Hippocampal formation (tissue), 2 donors: ENCODE data around the gene ANKH.
"Not testable (repeated sequence)": the region's sequence is repeated elsewhere in the genome, so short reads cannot be mapped to it uniquely, and the experiment has no call there.

Source experiments
- DNase-seq, 2 donors: peaks; one replicate each; lab custom pipeline; 2025; lab: John Stamatoyannopoulos, UW

ANKH gene

DNA sequence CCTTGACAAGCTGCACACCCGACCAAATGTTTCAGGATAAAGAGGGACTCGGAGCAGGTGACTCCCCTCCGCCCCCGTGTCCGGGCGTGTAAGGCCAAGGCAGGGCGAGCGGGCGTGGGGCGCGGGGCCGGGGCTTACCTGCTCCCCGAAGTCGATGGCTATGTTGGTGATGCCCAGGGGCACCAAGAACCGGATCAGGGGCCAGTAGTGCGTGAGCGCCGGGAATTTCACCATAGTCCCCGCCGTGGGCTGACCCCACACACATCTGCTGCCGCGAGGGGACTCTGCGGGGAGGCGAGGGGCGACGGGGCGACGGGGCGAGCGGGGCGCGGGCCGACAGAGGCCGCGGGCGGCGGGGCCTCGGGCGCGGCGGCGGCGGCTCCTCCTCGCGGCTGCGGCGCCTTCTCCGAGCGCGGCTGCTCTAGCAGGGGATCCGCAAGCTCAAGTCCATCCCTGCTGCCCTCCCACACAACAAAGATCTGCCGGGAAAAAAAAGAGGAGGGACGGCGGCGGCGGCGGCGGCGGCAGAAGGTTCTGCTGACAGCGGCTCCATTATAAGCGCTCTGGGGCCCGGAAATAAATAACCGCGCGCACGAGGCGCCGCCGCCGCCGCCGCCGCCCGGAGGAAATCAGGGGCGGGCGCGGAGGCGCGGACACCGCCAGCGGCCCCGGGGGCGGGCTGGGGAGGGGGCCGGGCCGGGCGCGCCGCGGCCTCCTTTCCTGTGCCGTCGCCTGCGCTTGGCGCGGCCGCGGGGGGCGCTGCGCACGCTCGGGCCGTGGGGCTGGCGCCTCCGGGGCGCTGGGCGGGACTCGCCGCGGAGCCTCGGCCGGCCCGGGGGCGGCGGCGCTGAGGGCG is at the start of gene ANKH:
Gene ANKH, minus strand, starts transcription at position 565 of the 856 bp plus-strand sequence. Its CDS starts 331 bp downstream, at position 234.
- peak; percentile 76 to 82 for DNase-seq

DNA sequence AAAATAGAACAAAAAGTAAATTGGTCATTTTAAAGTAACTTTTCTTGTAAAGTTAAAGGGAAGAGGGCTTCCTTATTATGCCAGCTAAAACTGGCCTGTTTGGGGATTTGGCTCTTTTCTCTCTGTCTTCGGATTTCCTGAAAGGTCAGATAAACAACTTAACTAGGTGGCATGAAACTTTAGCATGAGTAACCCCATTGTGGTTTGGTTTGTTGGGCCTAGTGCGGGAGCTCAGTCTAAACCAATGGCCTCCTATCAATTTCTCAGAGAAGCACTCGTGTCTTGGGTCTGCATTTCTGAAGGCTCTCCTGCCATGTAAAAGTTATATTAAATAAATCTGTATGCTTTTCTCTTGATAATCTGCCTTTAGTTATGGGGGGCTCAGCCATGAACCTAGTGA is 48.5 kb upstream of the ANKH start:
- no peak for DNase-seq

DNA sequence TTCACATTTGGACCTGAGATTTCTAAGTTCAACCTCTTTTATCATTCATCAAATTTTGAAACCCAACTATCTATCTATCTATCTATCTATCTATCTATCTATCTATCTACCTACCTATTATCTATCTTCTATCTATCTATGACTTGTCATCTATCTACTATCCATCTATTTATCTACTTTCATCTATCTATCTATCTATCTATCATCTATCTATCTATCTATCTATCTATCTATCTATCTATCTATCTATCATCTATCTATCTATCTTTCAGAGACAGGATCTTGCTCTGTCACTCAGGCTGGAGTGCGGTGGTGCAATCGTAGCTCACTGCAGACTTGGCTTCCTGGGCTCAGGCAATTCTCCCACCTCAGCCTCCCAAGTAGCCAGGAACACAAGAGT is 47.5 kb upstream of the ANKH start:
- DNase-seq, result not testable (repeated sequence)

- no peak for DNase-seq
Observed at GRCh38 chr5:14917719-14918118, 46.1 kb upstream of the ANKH start.

DNA sequence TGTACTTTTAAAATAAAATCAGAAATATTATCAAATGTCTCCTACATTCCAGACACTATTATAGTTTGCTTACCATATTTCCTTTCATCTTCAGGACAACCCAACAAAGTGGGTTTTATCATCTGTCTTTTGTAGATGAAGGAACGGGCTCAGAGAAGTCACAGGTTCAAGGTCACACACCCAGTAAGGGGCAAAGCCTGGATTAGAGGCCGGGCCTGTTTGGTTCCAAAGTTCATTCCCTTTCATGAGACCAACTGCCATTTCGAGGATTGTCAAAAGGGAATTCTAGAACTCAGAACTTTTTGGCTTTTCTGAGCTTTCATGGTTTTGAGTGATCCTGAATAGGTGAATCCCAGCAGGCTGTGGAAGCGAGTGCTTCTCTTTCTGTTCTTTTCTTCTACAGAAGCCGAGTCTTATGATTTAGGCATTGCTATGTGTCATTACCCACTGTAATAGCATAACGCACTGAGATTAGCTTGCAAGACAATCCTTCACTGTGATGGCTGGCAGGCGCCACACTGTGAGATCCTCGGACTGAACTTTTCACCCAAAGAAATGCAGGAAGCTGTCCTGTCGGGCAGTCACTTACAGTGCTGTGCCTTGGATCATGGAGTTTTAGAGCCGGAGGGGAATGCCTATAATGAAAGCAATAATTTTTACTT is 43.8 kb upstream of the ANKH start:
- DNase-seq, result no peak

- DNase-seq, result no peak
Observed at GRCh38 chr5:14914623-14915260, 43.2 kb upstream of the ANKH start.

GRCh38 chr5:14914193-14914592 is 42.6 kb upstream of the ANKH start:
- no peak for DNase-seq

DNA sequence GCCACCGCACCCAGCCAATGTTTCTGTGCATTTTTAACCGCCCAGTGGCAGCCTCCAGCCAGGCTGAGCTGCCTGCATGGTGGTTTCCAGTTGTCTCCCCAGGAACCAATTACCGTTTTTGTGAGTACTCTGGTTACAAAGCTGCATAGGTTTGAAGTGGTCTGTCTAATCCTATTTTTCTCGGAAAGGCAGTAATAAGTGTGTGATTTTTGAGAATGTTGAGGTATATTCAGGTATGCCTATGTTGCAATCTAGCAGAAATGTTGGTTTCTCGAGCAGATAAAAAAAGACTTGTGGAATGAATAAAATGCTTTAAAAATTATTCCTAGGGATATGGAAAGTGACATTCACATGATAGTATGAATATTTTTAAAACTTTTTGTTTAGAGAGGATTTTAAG is 41.5 kb upstream of the ANKH start:
- DNase-seq, result no peak

DNA sequence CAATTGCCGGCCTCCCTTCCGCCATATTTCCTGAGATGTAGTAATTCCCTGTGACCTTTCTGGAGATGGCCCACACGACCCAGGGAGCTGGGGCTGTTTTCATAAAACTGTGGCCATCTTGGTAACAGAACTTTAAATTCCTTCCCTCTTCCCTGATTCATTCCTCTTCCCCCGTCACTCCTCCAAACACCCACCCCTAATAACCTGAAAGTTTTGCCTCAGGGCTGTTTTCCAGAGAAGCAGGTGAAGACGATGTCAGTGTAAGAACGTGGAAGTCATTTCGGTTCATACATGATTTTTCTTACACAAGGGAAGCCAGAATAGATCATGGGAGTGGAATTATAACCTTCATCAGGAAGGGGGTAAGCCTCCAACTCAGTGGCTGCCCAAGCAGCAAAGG is 40.6 kb upstream of the ANKH start:
- DNase-seq, result no peak

GRCh38 chr5:14909369-14909768 is 37.8 kb upstream of the ANKH start:
- no peak for DNase-seq

- no peak for DNase-seq
Observed at GRCh38 chr5:14908172-14908571, 36.6 kb upstream of the ANKH start.

GRCh38 chr5:14906628-14907027 is 35.0 kb upstream of the ANKH start:
- DNase-seq, result no peak

DNA sequence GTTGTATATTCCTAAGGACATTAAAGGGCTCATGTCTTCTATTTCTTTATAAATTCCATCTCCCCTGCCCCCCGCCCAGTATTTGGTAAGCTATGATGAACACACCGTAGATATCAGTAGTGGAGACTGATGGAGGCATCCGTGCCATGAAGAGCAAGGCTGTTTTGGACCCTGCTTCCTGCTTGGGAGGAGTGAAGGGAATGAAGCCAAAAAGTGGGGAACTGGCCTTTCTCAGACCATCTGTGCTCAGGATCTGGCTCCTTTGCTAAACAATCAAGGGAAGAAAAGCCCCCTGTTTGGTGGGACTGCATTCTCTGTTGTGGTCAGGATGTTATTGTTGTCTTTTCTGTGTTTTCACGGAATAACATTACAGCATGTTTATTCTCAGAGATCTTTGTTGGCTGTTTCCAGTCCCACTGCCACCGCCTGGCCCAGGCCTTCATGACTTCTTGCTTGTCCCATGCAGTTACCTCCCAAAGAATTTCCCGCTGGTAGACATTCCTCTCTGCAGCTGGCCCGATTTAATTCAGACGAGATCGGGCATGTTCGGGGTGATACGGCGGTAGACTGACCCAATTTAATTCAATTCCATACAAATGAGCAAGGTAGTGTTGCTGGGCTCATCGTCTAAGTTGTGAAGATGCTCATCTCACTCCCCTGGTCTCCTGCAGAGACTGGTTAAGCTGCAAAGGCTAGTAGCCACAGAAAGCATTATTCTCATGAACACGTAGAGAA is 31.4 kb upstream of the ANKH start:
- DNase-seq, result no peak

- no peak for DNase-seq
Observed at GRCh38 chr5:14901462-14902051, 30.0 kb upstream of the ANKH start.

DNA sequence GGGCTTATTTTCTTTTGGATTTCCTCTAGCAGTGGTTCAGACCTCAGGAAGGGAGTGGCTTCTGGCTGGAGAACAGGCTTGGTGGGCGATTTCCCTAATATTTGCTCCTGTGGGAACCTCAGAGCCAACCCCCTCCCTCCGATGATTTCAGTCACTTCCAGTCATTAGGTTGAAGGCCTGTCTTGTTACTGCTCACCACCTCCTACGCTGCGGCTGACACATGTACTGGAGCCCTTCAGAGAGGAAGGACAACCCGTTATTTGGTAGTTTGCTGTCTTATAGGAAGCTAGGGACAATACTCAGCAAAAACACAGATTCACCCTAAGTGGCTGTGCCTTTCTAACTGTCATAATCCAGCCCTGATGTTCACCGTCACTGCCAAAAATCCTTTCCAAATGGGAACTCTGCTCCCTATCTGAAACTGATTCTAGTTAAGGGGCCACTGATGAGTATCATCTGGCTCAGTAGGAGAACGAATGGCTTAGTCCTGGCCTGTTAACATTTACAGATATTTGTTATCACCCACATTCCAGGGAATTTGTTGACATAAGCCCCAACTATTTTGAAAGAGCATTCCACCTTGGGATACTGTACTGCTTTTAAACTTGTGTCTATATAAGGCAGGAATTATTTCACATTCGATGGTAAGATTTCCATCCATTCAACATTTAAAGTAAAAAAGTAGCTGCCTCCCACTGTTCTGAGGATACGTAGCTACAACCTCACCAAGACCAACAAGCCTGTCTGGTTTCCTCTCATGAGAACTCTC is 29.3 kb upstream of the ANKH start:
- no peak for DNase-seq

GRCh38 chr5:14896131-14896530 is 24.6 kb upstream of the ANKH start:
- no peak for DNase-seq

GRCh38 chr5:14895301-14895700 is 23.7 kb upstream of the ANKH start:
- DNase-seq, result no peak

DNA sequence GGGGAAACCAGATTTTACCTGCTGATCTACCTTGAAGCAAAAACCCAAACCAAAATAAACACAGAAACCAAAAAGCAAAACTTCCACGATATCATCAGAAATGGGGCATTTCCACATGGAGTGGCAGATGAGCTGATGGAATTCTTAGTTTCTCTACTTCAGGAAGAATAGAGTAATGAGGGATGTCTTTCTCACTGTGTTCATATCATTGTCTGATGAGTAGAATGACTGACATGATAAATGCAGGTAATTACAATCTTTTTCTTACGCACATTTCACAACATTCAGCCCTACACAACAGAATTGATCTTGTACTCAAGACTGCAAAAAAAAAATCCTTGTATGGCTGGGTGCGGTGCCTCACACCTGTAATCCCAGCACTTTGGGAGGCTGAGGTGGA is 23.2 kb upstream of the ANKH start:
- DNase-seq, result no peak

DNA sequence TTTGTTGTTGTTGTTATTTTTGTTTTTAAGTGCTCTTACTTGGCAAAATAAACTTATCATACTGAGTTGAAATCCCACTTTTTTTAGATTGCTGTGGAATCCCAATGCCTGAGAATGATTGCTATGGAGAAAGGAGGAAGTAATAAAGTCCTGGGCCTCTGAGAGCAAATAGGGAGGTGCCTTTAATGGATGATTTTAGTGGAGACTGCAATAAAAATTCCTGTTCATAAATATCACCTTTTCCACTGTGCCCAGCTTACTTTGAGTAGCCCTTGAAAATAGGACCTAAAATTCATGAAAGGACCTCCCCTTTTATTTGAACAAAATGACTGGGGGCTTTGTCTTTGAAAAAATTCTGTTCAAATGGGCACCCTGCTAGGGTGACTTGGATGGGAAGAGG is 21.8 kb upstream of the ANKH start:
- no peak for DNase-seq

GRCh38 chr5:14890846-14891245 is 19.3 kb upstream of the ANKH start:
- no peak for DNase-seq

DNA sequence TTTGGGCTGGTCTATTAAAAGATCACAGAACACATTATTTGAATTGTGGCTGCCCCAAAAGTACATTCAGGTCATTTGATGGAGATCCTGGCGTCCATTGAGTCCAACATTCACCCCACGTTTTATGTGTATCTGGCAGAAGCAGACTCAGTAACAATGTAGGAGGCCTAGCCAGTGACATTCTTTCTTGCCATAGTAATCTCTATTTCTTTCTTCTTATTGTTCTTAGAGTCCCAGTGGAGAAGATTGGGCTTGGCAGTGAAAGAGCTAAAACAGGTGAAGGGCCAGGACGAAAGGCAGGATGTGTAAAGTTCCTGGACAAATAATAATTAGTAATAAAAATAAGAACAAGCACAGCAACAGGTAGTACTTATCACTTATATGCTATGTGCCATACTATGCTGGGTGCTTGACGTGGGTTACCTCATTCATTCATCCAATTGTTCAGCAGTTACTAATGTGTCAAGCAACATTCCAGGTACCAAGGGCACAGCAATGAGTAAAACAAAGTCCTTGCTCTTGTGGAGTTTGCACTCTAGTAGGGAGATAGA is 12.6 kb upstream of the ANKH start:
- no peak for DNase-seq
